HepG2 (cell line): ENCODE measurements around the gene PNLDC1. TPM values are rescaled to one million over a fixed set of nuclear protein-coding genes. Genes with fewer than 3 reads are reported as not detected.

Source experiments
- HOXA9 ChIP-seq: sonication (generic); formaldehyde crosslinking; IDR thresholded peaks from 2 replicates; pipeline ENCODE4 v1.8.1; 2022; ENCODE audit warnings: missing genetic modification reagents, mild to moderate bottlenecking, moderate library complexity, borderline replicate concordance
- KAT8 ChIP-seq: IDR thresholded peaks from 2 replicates; pipeline ENCODE4 v1.6.1; 2016; ENCODE audit warnings: missing genetic modification reagents, missing compliant biosample characterization
- KLF13 ChIP-seq: sonication (generic); formaldehyde crosslinking; IDR thresholded peaks from 2 replicates; pipeline ENCODE4 v1.4.0; 2020; ENCODE audit warnings: mild to moderate bottlenecking, missing genetic modification reagents
- KMT2B ChIP-seq: IDR thresholded peaks from 2 replicates; pipeline ENCODE4 v1.6.1; 2016; ENCODE audit warnings: missing genetic modification reagents, missing compliant biosample characterization
- MIER3 ChIP-seq: IDR thresholded peaks from 2 replicates; pipeline ENCODE4 v1.6.1; 2016; ENCODE audit warnings: missing compliant biosample characterization, borderline replicate concordance
- MXD4 ChIP-seq: IDR thresholded peaks from 2 replicates; pipeline ENCODE4 v1.6.1; 2016; ENCODE audit warnings: mild to moderate bottlenecking, missing biosample characterization, missing genetic modification reagents
- SIN3A ChIP-seq: IDR thresholded peaks from 2 replicates; pipeline ENCODE4 v1.6.1; 2011; ENCODE audit warnings: low read depth, mild to moderate bottlenecking, control low read depth, low read length, borderline replicate concordance
- SMARCE1 ChIP-seq: fragments of 450-650 bp; IDR thresholded peaks from 2 replicates; pipeline ENCODE4 v1.6.1; 2017; ENCODE audit warnings: borderline replicate concordance
- SP140L ChIP-seq: sonication (generic); formaldehyde crosslinking; IDR thresholded peaks from 2 replicates; pipeline ENCODE4 v1.4.0; 2020; ENCODE audit warnings: missing genetic modification reagents, borderline replicate concordance
- SP4 ChIP-seq: sonication (generic); formaldehyde crosslinking; IDR thresholded peaks from 2 replicates; pipeline ENCODE4 v1.8.1; 2023; ENCODE audit warnings: mild to moderate bottlenecking, missing genetic modification reagents
- SRSF1 ChIP-seq: fragments of 200-400 bp; formaldehyde crosslinking; optimal IDR thresholded peaks from 2 replicates; pipeline ENCODE3; 2017; ENCODE audit warnings: mild to moderate bottlenecking, low read depth, low read length, moderate library complexity
- SSRP1 ChIP-seq: IDR thresholded peaks from 2 replicates; pipeline ENCODE4 v1.6.1; 2016; ENCODE audit warnings: control low read depth
- ZBTB21 ChIP-seq: sonication (generic); formaldehyde crosslinking; IDR thresholded peaks from 2 replicates; pipeline ENCODE4 v1.4.0; 2020; ENCODE audit warnings: missing genetic modification reagents
- ZFY ChIP-seq: sonication (generic); formaldehyde crosslinking; IDR thresholded peaks from 2 replicates; pipeline ENCODE4 v1.4.0; 2020; ENCODE audit warnings: missing genetic modification reagents
- ZNF337 ChIP-seq: sonication (generic); formaldehyde crosslinking; IDR thresholded peaks from 2 replicates; pipeline ENCODE4 v1.5.1; 2020; ENCODE audit warnings: missing genetic modification reagents, low read depth, mild to moderate bottlenecking, borderline replicate concordance
- ZNF350 ChIP-seq: sonication (generic); formaldehyde crosslinking; IDR thresholded peaks from 2 replicates; pipeline ENCODE4 v1.4.0; 2020; ENCODE audit warnings: mild to moderate bottlenecking, low read depth, missing genetic modification reagents, borderline replicate concordance
- ZNF496 ChIP-seq: sonication (generic); formaldehyde crosslinking; IDR thresholded peaks from 2 replicates; pipeline ENCODE4 v1.8.1; 2023; ENCODE audit warnings: mild to moderate bottlenecking, moderate library complexity, missing genetic modification reagents; ENCODE audit not compliant: insufficient replicate concordance
- ZNF501 ChIP-seq: sonication (generic); formaldehyde crosslinking; IDR thresholded peaks from 2 replicates; pipeline ENCODE4 v1.5.1; 2020; ENCODE audit warnings: mild to moderate bottlenecking, moderate library complexity, missing genetic modification reagents
- ZNF7 ChIP-seq: IDR thresholded peaks from 2 replicates; pipeline ENCODE4 v1.6.1; 2016; ENCODE audit warnings: missing biosample characterization, missing genetic modification reagents
- ZNF780A ChIP-seq: sonication (generic); formaldehyde crosslinking; IDR thresholded peaks from 2 replicates; pipeline ENCODE4 v1.8.0; 2022; ENCODE audit warnings: mild to moderate bottlenecking, missing genetic modification reagents, moderate library complexity
- ZNF879 ChIP-seq: sonication (generic); formaldehyde crosslinking; IDR thresholded peaks from 2 replicates; pipeline ENCODE4 v1.8.1; 2023; ENCODE audit warnings: missing genetic modification reagents
- ZNF883 ChIP-seq: sonication (generic); formaldehyde crosslinking; IDR thresholded peaks from 2 replicates; pipeline ENCODE4 v1.5.1; 2020; ENCODE audit warnings: mild to moderate bottlenecking, missing genetic modification reagents; ENCODE audit errors: not compliant biosample characterization
- ZZZ3 ChIP-seq: sonication (generic); formaldehyde crosslinking; IDR thresholded peaks from 2 replicates; pipeline ENCODE4 v1.4.0; 2020; ENCODE audit warnings: missing genetic modification reagents, mild to moderate bottlenecking, borderline replicate concordance
- polyA plus RNA-seq, 8 experiments: library from polyadenylated mRNA; depleted of rRNA in 3 of 8; stranded (reverse) in 7 of 8; unstranded in 1 of 8; fragments of >200 nt; fragmentation: Illumina TruSeq in 4 of 8; extraction: Trizol in 4 of 8; gene quantifications; 2 replicates each; pipeline versions ENCODE4 v1.2.1 to v1.2.3, GENCODE V29; 2011 to 2016; ENCODE audit warnings: low read depth in 4 of 8, missing spikeins in 1 of 8, mixed read lengths in 1 of 8; ENCODE audit not compliant: insufficient read depth in 1 of 8
- total RNA-seq, 5 experiments: library from RNA; depleted of rRNA; stranded (reverse); fragments of >200 nt; fragmentation: Illumina TruSeq; extraction: Trizol; gene quantifications; 2 replicates each; pipeline ENCODE4 v1.2.3, GENCODE V29; 2016; ENCODE audit warnings: low read depth in 1 of 5
- TF ChIP-seq, protein P1 (sequence below): sonication (generic); formaldehyde crosslinking; IDR thresholded peaks from 2 replicates; pipeline ENCODE4 v1.5.0; 2020; ENCODE audit warnings: missing genetic modification reagents
- TF ChIP-seq, protein P2 (sequence below): sonication (generic); formaldehyde crosslinking; IDR thresholded peaks from 2 replicates; pipeline ENCODE4 v1.4.0; 2020; ENCODE audit warnings: missing genetic modification reagents, borderline replicate concordance

The PNLDC1 gene
- total and polyA plus RNA-seq, 2 of the 13 experiments (the other 11 are each of a cell fraction or from before 2014, with no cell fraction given) = not detected

DNA sequence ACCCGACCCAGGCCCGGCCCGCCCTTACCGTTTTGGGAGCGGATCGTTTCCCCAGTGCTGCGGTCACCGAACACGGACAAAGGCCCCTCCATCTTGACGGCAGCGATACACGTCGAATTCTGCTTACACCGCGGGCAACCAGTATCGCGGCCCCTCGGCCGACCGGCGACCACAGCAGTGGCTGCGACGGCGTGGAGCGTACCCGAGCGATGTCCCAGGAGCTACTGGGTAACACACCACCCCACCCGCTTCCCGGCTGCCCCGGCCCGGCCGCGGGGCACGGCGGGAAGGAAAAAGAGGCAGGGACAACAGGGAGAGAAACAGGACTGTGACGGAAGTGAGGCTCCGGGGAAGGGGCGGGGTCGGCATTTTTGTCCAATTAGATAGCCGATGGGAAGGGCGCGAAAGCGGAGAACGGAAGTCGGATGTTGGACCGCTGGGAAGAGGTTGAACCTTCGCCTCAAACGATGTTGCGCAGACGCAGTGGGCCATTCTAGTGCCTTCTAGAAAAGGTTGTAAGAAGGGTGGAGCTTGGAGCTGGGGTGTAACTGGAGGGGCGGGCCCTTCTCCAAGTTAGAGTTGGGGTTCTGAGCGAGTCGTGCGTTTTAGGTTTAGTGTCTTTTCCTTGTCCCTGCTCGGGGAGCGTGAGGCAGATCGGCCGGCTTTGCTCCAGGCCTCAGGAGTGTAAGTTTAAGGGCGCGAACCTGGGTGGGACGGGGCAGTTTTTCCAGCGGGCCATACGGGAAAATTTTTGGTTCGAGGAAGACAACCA lies 10.5 kb upstream of the PNLDC1 start, which contains the start of gene TCP1 (continued):
- TF ChIP-seq SIN3A = peak; percentile 95
- TF ChIP-seq ZZZ3 = no peak; the same call in 1 of the 2 replicates
- 0 out of 2 replicates have a peak, but pooled peaks have one; percentile 90 for TF ChIP-seq ZNF337 (CRISPR knock-in tag)
- TF ChIP-seq ZNF501 (CRISPR knock-in tag) = peak; percentile 88
- TF ChIP-seq SP4 (CRISPR knock-in tag) = peak; percentile 91
- TF ChIP-seq, protein P1, sequence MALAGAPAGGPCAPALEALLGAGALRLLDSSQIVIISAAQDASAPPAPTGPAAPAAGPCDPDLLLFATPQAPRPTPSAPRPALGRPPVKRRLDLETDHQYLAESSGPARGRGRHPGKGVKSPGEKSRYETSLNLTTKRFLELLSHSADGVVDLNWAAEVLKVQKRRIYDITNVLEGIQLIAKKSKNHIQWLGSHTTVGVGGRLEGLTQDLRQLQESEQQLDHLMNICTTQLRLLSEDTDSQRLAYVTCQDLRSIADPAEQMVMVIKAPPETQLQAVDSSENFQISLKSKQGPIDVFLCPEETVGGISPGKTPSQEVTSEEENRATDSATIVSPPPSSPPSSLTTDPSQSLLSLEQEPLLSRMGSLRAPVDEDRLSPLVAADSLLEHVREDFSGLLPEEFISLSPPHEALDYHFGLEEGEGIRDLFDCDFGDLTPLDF (CRISPR knock-in tag) = peak; percentile 100
- TF ChIP-seq ZNF496 = no peak
- TF ChIP-seq SP140L (CRISPR knock-in tag) = 0 out of 2 replicates have a peak, but pooled peaks have one; percentile 12
- peak; percentile 80; the same call in 1 of the 2 replicates for TF ChIP-seq KMT2B (CRISPR knock-in tag)
- TF ChIP-seq SMARCE1 = no peak
- peak; percentile 88 for TF ChIP-seq SRSF1
- TF ChIP-seq ZBTB21 (CRISPR knock-in tag) = no peak; the same call in none of the 2 replicates
- peak; percentile 91 for TF ChIP-seq KAT8 (CRISPR knock-in tag)
- no peak for TF ChIP-seq ZNF7
- peak; percentile 72; the same call in 1 of the 2 replicates for TF ChIP-seq ZNF350 (CRISPR knock-in tag)
- peak; percentile 2; the same call in 1 of the 2 replicates for TF ChIP-seq ZNF879 (CRISPR knock-in tag)
- TF ChIP-seq ZNF883 = peak; percentile 76
- peak; percentile 89; the same call in 1 of the 2 replicates for TF ChIP-seq ZNF780A (CRISPR knock-in tag)
- peak; percentile 94 for TF ChIP-seq ZFY (CRISPR knock-in tag)
- 0 out of 2 replicates have a peak, but pooled peaks have one; percentile 56 for TF ChIP-seq KLF13 (CRISPR knock-in tag)
- TF ChIP-seq, protein P2, sequence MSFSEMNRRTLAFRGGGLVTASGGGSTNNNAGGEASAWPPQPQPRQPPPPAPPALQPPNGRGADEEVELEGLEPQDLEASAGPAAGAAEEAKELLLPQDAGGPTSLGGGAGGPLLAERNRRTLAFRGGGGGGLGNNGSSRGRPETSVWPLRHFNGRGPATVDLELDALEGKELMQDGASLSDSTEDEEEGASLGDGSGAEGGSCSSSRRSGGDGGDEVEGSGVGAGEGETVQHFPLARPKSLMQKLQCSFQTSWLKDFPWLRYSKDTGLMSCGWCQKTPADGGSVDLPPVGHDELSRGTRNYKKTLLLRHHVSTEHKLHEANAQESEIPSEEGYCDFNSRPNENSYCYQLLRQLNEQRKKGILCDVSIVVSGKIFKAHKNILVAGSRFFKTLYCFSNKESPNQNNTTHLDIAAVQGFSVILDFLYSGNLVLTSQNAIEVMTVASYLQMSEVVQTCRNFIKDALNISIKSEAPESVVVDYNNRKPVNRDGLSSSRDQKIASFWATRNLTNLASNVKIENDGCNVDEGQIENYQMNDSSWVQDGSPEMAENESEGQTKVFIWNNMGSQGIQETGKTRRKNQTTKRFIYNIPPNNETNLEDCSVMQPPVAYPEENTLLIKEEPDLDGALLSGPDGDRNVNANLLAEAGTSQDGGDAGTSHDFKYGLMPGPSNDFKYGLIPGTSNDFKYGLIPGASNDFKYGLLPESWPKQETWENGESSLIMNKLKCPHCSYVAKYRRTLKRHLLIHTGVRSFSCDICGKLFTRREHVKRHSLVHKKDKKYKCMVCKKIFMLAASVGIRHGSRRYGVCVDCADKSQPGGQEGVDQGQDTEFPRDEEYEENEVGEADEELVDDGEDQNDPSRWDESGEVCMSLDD (CRISPR knock-in tag) = peak; percentile 18
- TF ChIP-seq SSRP1 (CRISPR knock-in tag) = no peak; the same call in 1 of the 2 replicates
- TF ChIP-seq HOXA9 = peak; percentile 89; the same call in 1 of the 2 replicates
- peak; percentile 87; the same call in 1 of the 2 replicates for TF ChIP-seq MIER3 (CRISPR knock-in tag)
- TF ChIP-seq MXD4 (CRISPR knock-in tag) = peak; percentile 8; the same call in 1 of the 2 replicates
